Gastrocnemius medialis (tissue), 4 donors: Measurements from ENCODE around the gene RAD51D.

Experiments used
- CTCF ChIP-seq, 5 experiments: fragments of 450-650 bp in 3 of 5; fragments of 200-600 bp in 2 of 5; sonication (generic) in 2 of 5; IDR thresholded peaks in 4 of 5; conservative IDR thresholded peaks in 1 of 5; 1 replicate in 4 of 5; 2 replicates in 1 of 5; pipeline ENCODE4 v1.5.1; 2016 to 2019; ENCODE audit warnings: antibody characterized with exemption in 5 of 5, mild to moderate bottlenecking in 3 of 5, moderate library complexity in 3 of 5
- POLR2A ChIP-seq, 2 donors: fragments of 450-650 bp; IDR thresholded peaks; one replicate each; pipeline ENCODE4 v1.6.1; 2017; ENCODE audit warnings: antibody characterized with exemption in 2 of 2, mild to moderate bottlenecking in 2 of 2, moderate library complexity in 2 of 2

GRCh38 chr17:35162755-35163154 is 43.1 kb upstream of the RAD51D start:
- TF ChIP-seq POLR2A (IDR thresholded peaks at IDR 0.05) (no peak), CTCF (IDR thresholded peaks at IDR 0.05 in 4 of 5, conservative IDR thresholded peaks at IDR 0.05 in 1 of 5) (no peak)
